Measurements from ENCODE around the gene RPH3AL.
"Not testable (repeated sequence)": the region's sequence is repeated elsewhere in the genome, so short reads cannot be mapped to it uniquely, and the experiment has no call there.

Gene RPH3AL

GRCh38 chr17:226108-227077 is 126.2 kb downstream of the RPH3AL start:
- no peak for DNase-seq (ENCODE audit: low spot score)

- no peak for DNase-seq (ENCODE audit: low spot score)
Observed at GRCh38 chr17:225551-225950, 127.1 kb downstream of the RPH3AL start.

GRCh38 chr17:224576-224975 is 128.0 kb downstream of the RPH3AL start:
- not testable (repeated sequence) for DNase-seq (ENCODE audit: low spot score)

GRCh38 chr17:223723-224471 is 128.7 kb downstream of the RPH3AL start:
- no peak for DNase-seq (ENCODE audit: low spot score)

GRCh38 chr17:222172-222571 is 130.4 kb downstream of the RPH3AL start:
- no peak for DNase-seq (ENCODE audit: low spot score)

GRCh38 chr17:219696-220095 is 132.9 kb downstream of the RPH3AL start:
- DNase-seq (ENCODE audit: low spot score): no peak

- no peak for DNase-seq (ENCODE audit: low spot score)
Observed at GRCh38 chr17:218432-219110, 134.0 kb downstream of the RPH3AL start.

- no peak for DNase-seq (ENCODE audit: low spot score)
Observed at GRCh38 chr17:216625-217024, 136.0 kb downstream of the RPH3AL start.

- not testable (repeated sequence) for DNase-seq (ENCODE audit: low spot score)
Observed at GRCh38 chr17:215563-216478, 136.8 kb downstream of the RPH3AL start.

- DNase-seq (ENCODE audit: low spot score): no peak
Observed at GRCh38 chr17:214881-215331, 137.7 kb downstream of the RPH3AL start.

- no peak for DNase-seq (ENCODE audit: low spot score)
Observed at GRCh38 chr17:213286-214105, 139.1 kb downstream of the RPH3AL start.

GRCh38 chr17:210402-210801 is 142.2 kb downstream of the RPH3AL start:
- no peak for DNase-seq (ENCODE audit: low spot score)

- no peak for DNase-seq (ENCODE audit: low spot score)
Observed at GRCh38 chr17:208429-208828, 144.2 kb downstream of the RPH3AL start.

- DNase-seq (ENCODE audit: low spot score): no peak
Observed at GRCh38 chr17:207775-208174, 144.8 kb downstream of the RPH3AL start.

GRCh38 chr17:206941-207560 is 145.6 kb downstream of the RPH3AL start:
- no peak for DNase-seq (ENCODE audit: low spot score)

- DNase-seq (ENCODE audit: low spot score): not testable (repeated sequence)
Observed at GRCh38 chr17:206484-206883, 146.1 kb downstream of the RPH3AL start.

GRCh38 chr17:205817-206216 is 146.8 kb downstream of the RPH3AL start:
- no peak for DNase-seq (ENCODE audit: low spot score)

- no peak for DNase-seq (ENCODE audit: low spot score)
Observed at GRCh38 chr17:205148-205669, 147.4 kb downstream of the RPH3AL start.

- DNase-seq (ENCODE audit: low spot score): no peak
Observed at GRCh38 chr17:204427-205147, 148.0 kb downstream of the RPH3AL start.
